HG02884 (cell line): ENCODE results near the gene ALX3.

ENCODE experiments used
- ATAC-seq: cut with Tn5 transposase; IDR thresholded peaks from one replicate; pipeline ENCODE4 v1.9.1; 2021; ENCODE audit warnings: mild to moderate bottlenecking, moderate library complexity; ENCODE audit not compliant: unreplicated experiment

The ALX3 gene

DNA sequence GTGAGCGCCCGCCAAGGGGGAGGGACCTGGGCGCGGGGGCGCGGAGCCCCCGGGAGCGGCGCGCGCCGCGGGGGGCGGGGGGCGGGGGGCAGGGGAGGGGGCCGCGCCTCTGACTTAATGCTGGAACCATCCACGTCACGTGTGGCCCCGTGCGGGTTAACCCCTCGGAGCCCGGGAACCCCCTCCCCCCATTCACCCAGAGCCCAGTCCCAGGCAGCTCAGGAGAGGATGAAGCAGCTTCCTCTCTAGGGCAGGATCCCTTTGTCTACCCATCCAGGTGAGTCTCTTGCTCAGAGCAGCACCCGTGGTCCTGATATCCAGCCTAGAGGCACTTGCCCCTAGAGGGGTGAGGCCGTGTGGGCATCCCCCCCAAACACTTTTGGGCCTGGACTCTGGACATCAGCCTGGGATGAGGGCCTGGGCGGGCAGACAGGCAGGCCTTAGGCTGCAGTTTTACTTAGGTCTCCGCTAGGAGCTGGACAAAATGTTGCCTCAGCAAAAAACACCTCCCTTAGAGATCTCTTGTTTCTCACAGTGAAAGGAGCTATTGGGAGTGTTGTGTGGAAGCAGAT is at the start of gene ALX3:
Gene ALX3 (minus strand): TSS at position 2 of the 572 bp plus-strand sequence. CDS start 60 bp downstream, outside the sequence.
- no peak for ATAC-seq

DNA sequence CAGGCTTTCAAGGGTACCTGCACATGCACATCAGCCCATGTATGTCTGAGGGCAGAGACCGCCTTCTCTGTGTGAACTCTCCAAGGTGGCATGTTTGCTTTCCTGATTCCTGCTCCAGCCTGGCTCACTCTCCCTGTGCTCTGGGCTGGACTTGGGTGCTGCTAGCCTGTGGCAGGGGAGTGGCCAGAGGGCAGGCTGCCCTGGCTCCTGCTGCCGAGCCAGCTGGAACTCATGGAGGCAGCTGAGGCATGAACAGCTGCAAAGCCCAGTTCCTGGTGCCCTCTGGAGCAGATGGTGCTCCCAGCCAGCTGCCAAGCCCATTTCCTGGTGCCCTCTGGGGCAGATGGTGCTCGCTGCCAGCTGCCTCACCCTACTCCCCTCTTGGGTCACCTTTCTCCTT is 49.4 kb upstream of the ALX3 start:
- no peak for ATAC-seq

DNA sequence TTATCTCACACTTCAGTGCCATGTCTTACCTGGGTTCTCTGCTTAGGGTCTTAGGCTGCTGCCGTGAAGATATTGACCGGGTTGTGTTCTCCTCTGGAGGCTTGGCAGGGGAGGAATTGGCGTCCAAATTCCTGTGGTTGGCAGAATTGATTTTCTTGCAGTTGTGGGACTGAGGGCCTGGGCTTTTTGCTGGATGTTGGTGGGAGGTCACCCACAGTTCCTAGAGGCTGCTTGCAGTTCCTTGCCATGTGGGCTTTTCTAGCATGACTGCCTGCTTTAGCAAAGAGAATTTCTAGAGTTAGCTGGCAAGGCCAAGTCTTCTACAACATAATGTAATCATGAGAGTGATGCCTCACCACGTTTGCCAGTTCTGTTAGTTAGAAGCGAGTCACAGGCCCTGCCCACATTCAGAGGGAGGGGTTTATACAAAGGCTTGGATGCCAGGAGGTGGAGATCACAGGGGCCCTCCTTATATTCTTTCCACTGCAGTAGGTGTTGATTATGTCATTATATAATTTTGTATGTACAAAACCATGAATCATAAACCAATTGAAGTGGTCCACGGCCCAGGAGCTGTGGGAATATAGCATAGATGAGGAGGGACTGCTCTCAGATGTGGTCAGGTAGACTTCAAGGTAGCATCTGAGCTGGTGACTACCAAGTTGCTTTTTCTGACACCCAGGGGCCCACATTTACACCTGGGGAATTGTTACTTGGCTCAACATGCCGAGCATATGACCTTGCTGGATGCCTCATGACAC is 48.3 kb upstream of the ALX3 start:
- no peak for ATAC-seq

DNA sequence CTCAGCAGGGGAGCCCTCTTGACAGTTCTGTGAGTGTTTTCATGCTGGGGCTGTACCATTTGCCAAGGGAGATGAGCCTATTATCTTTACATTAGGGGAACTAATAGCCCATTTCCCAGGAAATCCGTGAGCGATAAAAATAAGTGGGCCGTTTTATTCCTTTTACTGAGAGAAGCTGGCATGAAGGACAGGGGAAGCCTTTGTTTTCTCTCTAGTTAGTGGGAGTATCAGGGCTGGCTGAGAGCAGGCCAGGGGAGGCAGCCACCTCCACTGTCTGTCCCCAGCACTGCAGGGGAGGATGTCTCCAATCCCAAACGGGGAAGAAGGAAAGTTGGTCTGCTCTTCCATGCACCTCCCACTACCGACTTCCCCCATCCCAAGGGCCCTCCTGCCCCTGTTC is 44.3 kb upstream of the ALX3 start:
- ATAC-seq = no peak

DNA sequence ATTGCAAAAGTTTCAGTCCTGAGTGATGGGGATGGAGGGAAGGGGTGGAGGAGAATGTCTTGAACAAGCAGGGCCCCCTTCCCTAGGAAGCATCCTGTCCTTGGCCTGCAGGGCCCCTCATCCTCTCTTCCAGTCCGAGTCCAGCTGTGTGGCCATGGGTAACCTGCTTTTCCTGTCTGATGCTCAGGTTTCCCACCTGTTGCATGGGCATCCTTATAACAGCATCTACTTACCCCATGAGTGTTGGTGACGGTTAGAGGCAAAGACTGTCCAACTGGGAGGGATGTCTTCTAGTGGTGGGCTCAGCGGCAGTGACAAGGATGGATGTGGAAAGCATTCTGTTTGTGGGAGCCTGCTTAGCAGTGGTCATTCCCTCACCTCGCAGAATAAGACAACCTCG is 43.7 kb upstream of the ALX3 start:
- ATAC-seq = no peak

DNA sequence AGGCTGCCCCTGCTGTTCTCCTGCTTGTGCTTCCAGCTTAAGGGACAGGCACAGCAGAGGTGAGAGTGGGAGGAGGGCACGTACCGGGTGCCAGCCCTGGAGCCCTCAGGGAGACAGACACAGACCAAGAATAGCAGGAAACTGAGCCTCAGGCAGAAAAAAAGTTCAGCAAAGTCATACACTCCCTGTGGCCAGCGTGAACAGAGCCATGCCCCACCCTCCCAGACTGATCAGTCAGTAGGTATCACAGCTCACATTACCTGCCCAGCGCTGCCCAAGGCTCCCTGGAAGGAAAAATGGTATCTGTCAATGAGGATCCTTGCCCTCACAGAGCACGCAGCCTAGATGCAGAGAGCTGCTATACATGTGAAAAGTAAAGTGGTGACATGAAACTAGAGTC is 43.1 kb upstream of the ALX3 start:
- no peak for ATAC-seq

DNA sequence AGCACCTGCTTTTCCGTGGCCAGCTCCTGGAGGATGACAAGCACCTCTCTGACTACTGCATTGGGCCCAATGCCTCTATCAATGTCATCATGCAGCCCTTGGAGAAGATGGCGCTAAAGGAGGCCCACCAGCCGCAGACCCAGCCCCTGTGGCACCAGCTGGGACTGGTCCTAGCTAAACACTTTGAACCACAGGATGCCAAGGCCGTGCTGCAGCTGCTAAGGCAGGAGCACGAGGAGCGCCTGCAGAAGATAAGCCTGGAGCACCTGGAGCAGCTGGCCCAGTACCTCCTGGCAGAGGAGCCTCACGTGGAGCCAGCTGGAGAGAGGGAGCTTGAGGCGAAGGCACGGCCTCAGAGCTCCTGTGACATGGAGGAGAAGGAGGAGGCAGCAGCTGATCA is 42.2 kb upstream of the ALX3 start:
- no peak for ATAC-seq

DNA sequence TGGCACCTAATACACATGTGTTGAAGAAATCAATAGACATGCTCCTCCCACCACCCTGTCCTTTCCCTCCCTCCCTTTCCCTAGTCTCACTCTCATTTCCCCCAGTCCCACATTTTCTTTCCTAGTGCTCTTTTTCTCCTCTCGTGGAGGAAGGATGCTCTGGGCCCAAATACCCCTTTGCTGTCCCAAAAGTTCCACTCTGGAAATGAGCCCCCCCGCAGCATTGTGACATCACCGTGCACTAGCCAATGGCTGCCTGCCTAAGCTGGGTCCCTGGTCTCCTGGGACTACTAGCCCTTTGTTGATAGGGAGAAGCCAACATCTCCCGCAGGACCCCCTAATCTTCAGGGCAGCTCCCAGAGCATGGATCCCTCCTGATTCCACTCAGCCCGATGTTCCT is 41.7 kb upstream of the ALX3 start, which contains the start of gene UBL4B:
Gene UBL4B (plus strand): TSS at position 301 of the 400 bp plus-strand sequence. CDS start 92 bp downstream, at position 393.
- ATAC-seq = no peak

DNA sequence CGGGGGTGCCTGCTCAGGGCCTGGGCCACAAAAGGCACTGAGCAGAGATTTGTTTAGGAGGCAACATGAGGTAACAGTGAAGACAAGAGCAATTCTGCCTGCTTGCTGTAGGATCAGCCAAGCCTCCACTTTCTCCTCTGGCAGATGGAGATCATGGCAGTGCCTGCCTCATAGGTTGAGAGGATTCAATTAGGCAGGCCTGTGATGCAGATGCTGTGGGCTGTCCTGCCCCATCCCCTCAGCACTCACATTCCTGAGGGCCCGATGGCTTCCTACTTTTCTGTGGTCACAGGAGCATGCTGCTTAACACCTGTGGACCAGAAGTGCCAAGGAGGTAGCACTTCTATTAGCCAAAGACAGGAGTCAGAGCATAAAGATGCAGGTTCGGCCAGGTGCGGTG is 40.6 kb upstream of the ALX3 start:
- no peak for ATAC-seq

DNA sequence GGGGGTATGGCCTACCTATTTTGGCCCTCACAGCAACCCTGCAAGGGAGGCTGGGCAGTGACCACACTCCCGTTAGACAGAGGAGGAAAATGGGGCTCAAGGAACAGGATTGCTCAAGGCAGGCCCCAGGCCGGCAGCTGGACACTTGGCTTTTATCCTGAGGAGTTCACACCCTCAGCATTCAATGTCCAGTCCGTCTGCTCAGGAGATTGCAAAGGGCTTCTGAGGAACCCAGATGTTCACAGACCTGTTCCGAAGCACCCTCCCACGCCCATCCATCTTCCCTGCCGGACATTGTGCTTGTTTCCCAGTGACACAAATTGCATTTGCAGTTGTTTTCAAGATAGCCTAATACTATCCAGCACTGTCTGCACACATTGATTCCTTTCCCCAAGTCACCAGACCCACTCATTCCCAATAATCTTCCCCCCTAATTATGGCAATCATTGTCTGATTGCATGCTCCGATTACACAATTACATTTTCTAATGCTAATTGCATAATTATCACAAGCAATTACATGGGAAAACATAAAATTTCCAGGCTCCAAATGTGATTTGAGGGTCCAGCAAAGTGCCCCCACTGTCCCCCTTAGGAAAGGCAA is 37.5 kb upstream of the ALX3 start:
- ATAC-seq = no peak

DNA sequence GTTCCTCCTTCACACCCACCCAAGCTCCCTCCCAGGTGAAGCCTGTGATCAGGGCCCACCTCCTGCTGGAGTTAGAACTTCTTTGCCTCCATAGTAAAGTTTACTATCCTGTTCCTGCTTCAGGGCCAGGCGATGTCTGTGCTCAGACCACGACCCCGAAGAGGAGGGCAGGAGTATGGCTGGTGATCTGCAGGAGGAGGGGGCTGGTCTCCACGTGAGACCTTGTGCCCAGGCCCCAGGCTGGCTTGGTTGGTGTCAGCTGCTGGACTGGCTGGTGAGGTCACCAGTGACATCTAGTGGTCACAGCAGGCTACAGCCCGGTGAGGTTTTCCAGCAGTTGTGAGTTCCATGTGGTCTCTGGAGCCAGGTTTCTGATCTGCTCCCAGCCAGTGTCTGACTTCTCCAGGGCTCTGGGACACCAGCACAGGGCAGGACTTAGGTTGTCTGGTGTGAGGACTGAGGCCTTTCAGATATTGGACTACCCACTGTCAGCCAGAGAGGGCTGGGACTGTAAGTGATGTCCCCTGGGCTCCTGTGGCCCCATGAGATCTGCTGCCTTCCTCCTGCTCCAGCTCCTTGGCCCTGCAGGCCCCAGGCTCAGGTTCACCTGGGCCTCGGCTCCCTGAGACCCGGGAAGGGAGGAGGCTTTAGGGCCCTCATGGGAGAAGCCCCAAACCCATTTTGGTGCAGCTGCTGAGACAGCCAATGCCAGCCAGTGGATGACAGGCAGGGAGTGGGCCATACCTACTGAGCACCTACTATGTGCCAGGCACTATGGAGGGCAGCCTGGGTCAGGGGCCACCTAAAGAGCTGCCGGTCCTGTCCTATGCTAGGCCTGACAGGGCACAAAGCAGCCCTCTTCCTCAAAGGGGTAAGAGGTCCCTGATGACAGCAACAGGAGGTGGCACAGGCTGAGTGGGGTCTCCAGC is 35.8 kb upstream of the ALX3 start:
- ATAC-seq = no peak

DNA sequence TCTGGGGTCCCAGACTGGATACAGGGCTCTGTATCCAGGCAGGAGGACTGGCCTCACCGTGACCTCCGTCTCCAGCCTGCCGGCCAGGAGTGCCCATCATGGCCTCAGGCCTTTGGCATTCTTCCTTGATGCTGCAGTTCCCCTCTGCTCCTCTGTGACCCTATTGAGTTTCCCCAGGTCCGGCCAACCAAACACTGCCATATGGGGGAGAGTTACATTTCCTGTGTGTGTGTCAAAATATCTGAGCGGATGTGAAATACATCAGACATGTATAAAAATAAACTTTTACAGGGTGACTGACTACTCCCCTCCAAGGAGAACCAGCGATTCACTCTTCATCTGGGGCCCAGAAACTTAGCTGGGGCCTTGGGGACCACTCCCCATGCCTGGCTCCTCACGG is 31.6 kb upstream of the ALX3 start:
- ATAC-seq = peak; percentile 54

DNA sequence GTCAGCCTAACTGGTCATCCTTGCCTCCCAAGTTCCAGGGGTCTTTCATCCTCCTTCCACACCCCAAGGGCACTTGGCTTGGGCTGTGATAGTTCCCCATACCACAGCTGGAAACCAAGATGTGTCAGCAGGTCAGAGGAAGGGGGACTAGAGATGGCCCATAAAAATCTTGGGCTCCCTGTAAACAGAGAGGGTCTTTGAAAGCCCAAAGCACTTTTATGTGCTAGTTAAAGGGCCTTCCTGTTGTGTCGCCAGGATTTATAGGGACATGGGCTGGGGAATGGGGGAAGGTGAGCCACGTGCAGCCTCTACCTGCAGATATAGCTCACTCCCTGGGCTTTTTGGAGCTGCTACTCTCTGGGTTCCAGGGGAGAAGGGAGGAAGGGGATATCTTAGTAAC is 29.9 kb upstream of the ALX3 start:
- ATAC-seq = no peak

DNA sequence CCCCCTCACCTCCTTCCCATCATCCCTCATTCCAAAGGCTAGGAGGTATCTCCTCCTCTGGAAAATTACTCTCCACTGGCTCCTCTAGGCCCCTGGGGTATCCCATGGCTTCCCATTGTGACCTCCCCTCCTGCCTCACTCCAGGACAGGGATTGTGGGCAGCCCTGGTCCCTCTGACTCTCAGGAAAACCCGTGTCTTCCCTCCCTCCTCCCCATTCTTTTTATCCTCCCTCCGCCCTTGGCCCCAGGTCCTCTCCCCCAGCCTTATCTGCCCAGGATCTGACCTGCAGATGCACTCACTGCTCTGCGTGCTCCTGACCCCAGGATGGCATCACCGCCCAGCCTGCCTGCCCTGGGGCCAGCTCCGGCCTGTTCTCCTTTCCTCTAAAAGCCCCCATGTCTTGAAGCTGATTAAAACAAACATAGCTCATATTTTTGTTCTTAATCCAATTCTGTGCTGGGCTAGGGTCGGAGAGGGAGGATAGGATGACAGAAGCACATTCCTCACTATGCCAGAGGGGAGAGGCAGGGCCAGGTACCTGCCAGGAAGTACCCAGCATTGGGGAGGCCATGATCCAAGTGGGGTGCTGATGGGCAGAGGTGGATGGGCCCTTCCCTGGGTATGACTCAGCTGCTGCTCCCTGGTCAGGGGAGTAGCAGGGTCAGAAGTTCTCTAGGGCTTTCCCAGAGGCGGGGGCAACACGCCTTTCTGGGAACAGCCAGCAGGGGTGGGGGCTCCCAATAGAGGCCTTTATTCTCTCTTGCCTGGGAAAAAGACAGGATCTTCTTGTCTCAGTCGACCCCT is 28.0 kb upstream of the ALX3 start:
- no peak for ATAC-seq

DNA sequence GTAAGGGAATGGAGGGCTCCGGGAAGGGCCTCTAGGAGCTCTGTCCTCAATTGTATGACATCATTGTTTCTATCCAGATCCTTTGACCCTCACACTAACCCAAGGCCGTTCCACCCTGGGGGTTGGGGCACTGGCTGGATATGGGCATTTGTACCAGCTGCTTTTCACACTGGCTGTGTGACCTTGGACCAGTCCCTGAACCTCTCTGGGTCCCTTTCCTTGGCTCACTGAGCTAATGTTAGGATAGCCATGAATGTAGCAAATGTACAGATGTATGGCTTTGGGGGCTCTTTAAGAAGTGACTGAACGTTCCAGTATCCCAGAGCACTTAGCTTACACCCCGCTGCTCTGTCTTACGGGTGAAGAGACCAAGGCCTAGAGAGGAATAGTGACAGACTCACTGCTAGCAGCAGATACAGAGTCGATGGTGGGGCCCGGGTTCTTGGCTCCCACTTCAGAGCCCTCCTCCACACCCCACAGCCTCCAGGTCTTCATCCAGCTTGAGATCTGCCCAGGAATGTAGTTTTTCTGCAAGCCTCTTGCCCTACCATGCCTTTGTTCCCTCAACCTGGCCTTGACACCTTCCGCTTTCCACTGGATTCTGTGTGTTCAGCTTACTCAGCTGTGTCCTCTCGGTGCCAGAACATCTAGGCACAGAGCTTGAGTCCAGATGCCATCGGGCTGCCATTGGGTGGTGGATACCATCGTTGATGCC is 27.2 kb upstream of the ALX3 start:
- no peak for ATAC-seq

DNA sequence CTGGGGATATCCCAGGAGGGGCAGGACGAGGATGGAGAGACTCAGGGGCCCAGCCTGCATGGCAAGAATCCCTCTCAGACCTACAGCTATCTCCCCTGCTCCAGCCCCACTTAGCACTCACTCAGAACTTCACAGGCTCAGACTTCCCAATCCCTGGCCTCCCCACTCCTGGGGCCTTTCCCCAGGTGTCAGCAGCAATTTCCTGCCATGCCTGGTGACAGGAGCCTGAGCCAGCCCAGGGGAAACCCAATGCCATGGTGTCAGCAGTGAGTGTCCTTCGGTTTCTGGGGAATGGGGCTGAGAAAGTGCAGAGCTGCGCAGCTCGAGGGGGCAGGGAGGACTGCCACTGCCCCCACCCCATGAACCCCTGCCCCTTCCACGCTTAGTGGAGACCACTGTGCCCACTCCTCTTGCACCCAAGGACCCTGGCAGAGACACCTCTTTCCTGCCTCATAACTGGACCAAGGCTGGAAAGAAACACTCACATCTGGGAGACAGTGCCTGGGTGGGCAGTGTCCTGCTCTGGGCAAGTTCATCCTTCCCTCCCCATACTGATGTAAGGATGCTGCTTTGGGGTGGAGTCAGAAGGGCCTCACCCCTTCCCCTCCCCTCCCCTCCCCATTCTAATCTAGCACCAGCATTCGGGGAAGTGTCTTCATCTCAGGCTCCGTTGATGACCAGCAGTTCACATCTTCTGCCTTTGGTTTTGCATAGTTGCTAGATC is 24.6 kb upstream of the ALX3 start:
- no peak for ATAC-seq

DNA sequence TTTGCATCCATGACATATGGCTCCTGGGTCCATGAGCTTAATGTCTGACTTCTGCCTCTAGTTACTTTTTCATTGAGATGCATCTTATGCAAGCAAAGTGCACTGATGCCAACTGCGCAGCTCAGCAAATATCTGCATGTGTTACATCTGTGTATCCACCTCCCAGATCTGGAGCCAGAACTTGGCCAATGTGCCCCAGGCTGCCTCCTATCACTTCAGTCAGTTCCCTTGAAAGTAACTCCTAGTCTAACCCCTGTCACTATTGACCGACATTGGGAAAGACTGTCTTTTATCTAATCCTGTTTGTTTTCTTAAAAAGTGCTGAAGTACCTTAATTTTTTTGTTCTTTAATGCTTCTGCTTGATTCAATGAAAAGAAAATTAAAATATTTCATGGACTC is 22.5 kb upstream of the ALX3 start:
- no peak for ATAC-seq

DNA sequence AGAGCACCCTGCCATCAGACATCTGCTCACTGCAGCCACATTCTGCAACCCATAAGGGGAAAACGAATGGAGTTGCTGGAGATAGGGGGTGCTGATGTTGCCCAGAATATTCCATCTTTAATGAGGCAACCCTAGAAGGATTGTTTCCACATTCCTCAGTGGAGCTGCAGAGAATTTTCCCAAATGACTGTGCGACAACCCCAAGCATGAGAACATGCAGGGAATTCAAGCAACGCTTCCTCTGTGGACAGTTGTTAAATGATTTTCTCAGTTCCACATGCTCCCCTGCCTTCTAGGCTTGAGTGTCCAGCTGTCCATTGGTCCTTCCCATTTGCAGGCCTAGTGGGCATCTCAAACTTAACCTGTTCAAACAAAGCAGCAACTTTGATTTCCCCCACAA is 21.3 kb upstream of the ALX3 start:
- ATAC-seq = no peak

DNA sequence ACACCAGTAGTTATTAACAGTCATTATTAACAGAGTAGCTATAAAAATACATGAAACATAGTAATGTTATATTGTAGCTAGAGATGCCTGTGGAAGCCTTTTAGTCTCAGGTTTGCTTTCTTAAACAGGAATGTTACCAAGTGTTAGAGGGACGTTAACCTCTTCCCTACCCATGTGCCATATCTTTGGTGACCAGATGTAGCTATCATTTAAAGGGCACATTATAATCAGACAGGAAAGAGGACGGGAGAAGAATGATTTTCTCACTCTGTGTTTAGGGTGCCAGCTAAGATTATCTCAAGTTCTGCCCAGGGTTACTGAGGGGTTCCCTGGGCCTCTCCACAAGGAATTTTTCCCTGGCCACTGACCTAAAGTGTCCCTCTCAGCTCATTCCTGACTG is 20.9 kb upstream of the ALX3 start:
- no peak for ATAC-seq
